Testis (tissue), 3 donors: ENCODE results near the gene EFCAB11. TPM values are rescaled to one million over a fixed set of nuclear protein-coding genes. Genes with fewer than 3 reads are reported as not detected.

ENCODE experiments used
- DNase-seq: peaks from one replicate; pipeline ENCODE4 v3.0.0-alpha.2; 2019
- H3K27ac ChIP-seq, 2 donors: fragments of 200-600 bp; sonication (generic); one replicate each; pipeline ENCODE4 v1.5.1; 2019
- H3K27me3 ChIP-seq: fragments of 200-600 bp; sonication (generic); one replicate; pipeline ENCODE4 v1.5.1; 2019
- H3K36me3 ChIP-seq: fragments of 200-600 bp; sonication (generic); one replicate; pipeline ENCODE4 v1.5.1; 2017; ENCODE audit warnings: low read depth; ENCODE audit errors: missing control alignments
- H3K4me1 ChIP-seq: fragments of 200-600 bp; sonication (generic); one replicate; pipeline ENCODE4 v1.5.1; 2019
- H3K4me3 ChIP-seq, 2 donors: fragments of 200-600 bp; sonication (generic); one replicate each; pipeline ENCODE4 v1.5.1; 2017 to 2019
- H3K9me3 ChIP-seq: fragments of 200-600 bp; sonication (generic); one replicate; pipeline ENCODE4 v1.5.1; 2017
- POLR2A ChIP-seq: fragments of 450-650 bp; IDR thresholded peaks from one replicate; pipeline ENCODE4 v1.6.1; 2017; ENCODE audit warnings: antibody characterized with exemption, mild to moderate bottlenecking, moderate library complexity
- WGBS, 2 donors: methylation state at CpG; one replicate each; pipeline ENCODE4 v1.1.5; 2018; 5-methylcytosine and 5-hydroxymethylcytosine counted together
- intact Hi-C: fragments of 100-400 bp; cut with DNase I; formaldehyde crosslinking; loops from one replicate; pipeline ENCODE4 v1.15.1; 2023; ENCODE audit warnings: low total_unique reads
- polyA plus RNA-seq: library from polyadenylated mRNA; stranded (reverse); fragments of 350-450 nt; fragmentation: Illumina TruSeq; extraction: RNeasy Lipid Tissue Mini Kit (QIAGEN cat#74804); gene quantifications from one replicate; pipeline ENCODE4 v1.2.3, GENCODE V29; 2014; ENCODE audit warnings: low read depth, low replicate concordance; ENCODE audit not compliant: insufficient read depth
- total RNA-seq, 2 donors: library from RNA; depleted of rRNA; stranded (reverse); fragments of >200 nt; gene quantifications; one replicate each; pipeline ENCODE4 v1.2.3, GENCODE V29; 2016
- TF ChIP-seq, protein P1 (sequence below), 3 experiments: fragments of 450-650 bp in 2 of 3; fragments of 200-600 bp in 1 of 3; sonication (generic) in 1 of 3; IDR thresholded peaks; one replicate each; pipeline ENCODE4 v1.5.1; 2016 to 2019; ENCODE audit warnings: antibody characterized with exemption in 3 of 3, mild to moderate bottlenecking in 2 of 3, moderate library complexity in 1 of 3

Gene EFCAB11
- total and polyA plus RNA-seq, 3 donors from 2014 or later = 30.5 to 78.3 (median 50.6) TPM

GRCh38 chr14:89924268-89924667 is 30.3 kb downstream of the EFCAB11 start:
- H3K36me3 ChIP-seq = no peaks in the 10 kb centered on the region
- no peaks in the 10 kb centered on the region for H3K27me3 ChIP-seq
- no peaks in the 10 kb centered on the region for H3K9me3 ChIP-seq
- H3K27ac ChIP-seq = no peak overlapping the region
- 77 to 86% methylated on average over 4 of the region's 4 CpGs for WGBS, 2 donors
- TF ChIP-seq, protein P1, sequence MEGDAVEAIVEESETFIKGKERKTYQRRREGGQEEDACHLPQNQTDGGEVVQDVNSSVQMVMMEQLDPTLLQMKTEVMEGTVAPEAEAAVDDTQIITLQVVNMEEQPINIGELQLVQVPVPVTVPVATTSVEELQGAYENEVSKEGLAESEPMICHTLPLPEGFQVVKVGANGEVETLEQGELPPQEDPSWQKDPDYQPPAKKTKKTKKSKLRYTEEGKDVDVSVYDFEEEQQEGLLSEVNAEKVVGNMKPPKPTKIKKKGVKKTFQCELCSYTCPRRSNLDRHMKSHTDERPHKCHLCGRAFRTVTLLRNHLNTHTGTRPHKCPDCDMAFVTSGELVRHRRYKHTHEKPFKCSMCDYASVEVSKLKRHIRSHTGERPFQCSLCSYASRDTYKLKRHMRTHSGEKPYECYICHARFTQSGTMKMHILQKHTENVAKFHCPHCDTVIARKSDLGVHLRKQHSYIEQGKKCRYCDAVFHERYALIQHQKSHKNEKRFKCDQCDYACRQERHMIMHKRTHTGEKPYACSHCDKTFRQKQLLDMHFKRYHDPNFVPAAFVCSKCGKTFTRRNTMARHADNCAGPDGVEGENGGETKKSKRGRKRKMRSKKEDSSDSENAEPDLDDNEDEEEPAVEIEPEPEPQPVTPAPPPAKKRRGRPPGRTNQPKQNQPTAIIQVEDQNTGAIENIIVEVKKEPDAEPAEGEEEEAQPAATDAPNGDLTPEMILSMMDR (IDR thresholded peaks at IDR 0.05) = no peak
- TF ChIP-seq POLR2A = no peak
- intact Hi-C loops = no loop called here
- no peak for DNase-seq
- H3K4me1 ChIP-seq = no peaks in the 10 kb centered on the region
- no peak overlapping the region for H3K4me3 ChIP-seq

DNA sequence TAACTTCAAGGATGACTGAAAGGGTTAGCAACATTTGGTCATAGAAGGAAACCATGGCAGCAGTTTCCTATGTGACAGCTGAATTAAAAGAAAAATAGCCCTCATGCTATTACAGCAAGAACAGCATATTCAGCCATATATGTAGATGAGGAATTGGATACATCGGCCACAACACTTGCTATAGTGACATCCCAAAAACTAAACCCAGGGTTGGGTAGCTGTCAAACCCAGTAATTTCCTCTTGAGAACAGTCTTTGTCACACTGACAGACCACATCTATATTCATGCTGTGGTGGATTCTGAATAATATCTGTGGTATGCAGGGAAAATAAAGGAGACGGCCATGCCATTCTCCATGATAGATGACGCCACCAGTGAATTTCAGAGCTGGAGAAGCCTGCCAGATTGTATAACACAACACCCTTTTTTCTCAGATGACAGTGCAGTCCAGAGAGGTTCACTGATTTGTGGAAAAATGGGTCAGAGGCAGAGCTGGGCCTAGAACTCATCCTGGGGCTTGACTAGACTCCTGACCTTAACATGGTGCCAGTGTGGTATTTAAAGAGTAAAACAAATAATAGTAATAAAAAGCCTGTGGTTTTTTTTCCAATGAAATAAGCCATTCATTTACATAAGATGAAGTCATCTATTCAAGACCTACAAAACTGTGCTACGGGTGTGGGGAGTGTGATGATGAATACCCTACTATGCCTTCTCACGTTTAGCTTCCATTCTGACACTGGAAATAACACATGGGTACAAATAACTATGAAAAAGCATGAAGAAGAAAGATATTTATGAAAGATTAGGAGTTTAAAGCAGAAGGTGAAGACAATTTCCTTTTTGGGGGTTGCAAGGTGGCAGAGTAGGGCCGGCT is 32.3 kb downstream of the EFCAB11 start:
- H3K4me3 ChIP-seq = no peak overlapping the region
- H3K9me3 ChIP-seq = no peaks in the 10 kb centered on the region
- DNase-seq = no peak
- no peaks in the 10 kb centered on the region for H3K4me1 ChIP-seq
- no peaks in the 10 kb centered on the region for H3K27me3 ChIP-seq
- WGBS, 2 donors = 94 to 97% methylated on average over 6 of the region's 6 CpGs
- H3K27ac ChIP-seq = no peak overlapping the region
- intact Hi-C loops = no loop called here
- H3K36me3 ChIP-seq = no peaks in the 10 kb centered on the region
- TF ChIP-seq, protein P1 (IDR thresholded peaks at IDR 0.05) = no peak
- TF ChIP-seq POLR2A = no peak

DNA sequence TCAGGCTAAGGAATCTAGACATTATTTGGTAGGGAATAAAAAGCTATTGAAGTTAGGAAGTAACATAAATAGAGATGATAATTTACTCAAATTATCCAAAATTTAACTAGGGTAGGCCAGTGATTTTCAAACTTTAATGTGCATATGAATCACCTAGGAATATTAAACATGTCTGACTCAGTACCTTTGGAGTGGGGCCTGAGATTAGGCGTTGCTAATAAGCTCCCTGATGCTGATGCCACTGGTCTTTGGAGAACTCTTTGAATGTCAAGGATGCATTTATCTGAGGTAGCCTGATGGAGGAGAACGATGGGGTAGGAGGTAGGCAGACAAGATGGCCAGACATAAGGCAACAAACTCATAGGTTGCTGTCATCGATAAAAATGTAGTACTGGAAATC is 33.2 kb downstream of the EFCAB11 start:
- 91 to 92% methylated on average over 3 of the region's 3 CpGs for WGBS, 2 donors
- Histone ChIP-seq H3K27me3 (no peaks in the 10 kb centered on the region), H3K4me3 (no peak overlapping the region), H3K4me1 (no peaks in the 10 kb centered on the region), H3K36me3 (no peaks in the 10 kb centered on the region), H3K27ac (no peak overlapping the region), H3K9me3 (no peaks in the 10 kb centered on the region)
- TF ChIP-seq, protein P1 (IDR thresholded peaks at IDR 0.05) = no peak
- TF ChIP-seq POLR2A = no peak
- DNase-seq = no peak
- intact Hi-C loops = no loop called here

- no peak for TF ChIP-seq POLR2A
- TF ChIP-seq, protein P1 (IDR thresholded peaks at IDR 0.05) = no peak
- Histone ChIP-seq H3K9me3 (no peaks in the 10 kb centered on the region), H3K36me3 (no peaks in the 10 kb centered on the region), H3K4me3 (no peak overlapping the region), H3K27ac (no peak overlapping the region), H3K4me1 (no peaks in the 10 kb centered on the region), H3K27me3 (no peaks in the 10 kb centered on the region)
- intact Hi-C loops = no loop called here
- no peak for DNase-seq
- 73 to 79% methylated on average over 2 of the region's 2 CpGs for WGBS, 2 donors
Measured at GRCh38 chr14:89920056-89920455, 34.5 kb downstream of the EFCAB11 start.

DNA sequence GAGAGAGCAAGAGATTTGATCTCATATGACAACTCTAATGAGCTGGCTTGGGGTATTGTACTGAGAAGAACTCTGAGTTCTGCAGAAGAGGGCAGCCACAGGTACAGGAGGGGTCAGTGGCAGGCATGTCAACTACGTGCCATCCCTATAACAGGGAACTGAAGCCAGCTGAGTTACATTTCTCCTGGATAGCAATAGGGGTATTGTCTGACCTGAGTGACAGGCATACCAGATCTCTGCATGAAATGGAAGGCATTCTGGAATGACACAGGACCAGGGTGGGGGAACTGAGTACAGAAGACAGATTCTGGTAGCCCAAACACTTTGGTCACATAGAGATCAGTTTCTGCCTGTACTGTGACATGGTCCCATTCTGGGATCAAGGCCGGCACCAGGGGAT is 35.8 kb downstream of the EFCAB11 start:
- Histone ChIP-seq H3K27ac (no peak overlapping the region), H3K36me3 (no peaks in the 10 kb centered on the region), H3K27me3 (no peaks in the 10 kb centered on the region), H3K4me3 (no peak overlapping the region), H3K4me1 (no peaks in the 10 kb centered on the region), H3K9me3 (no peaks in the 10 kb centered on the region)
- TF ChIP-seq, protein P1 (IDR thresholded peaks at IDR 0.05) = no peak
- no peak for TF ChIP-seq POLR2A
- intact Hi-C loops = loop anchor here (10.0 kb wide), 1 partner anchor 884 kb away; no protein-coding TSS in a partner anchor
- 91% methylated on average over 2 of the region's 2 CpGs for WGBS, 2 donors
- DNase-seq = no peak
